IMR-90 (cell line): Measurements from ENCODE around the gene USP16. TPM values are rescaled to one million over a fixed set of nuclear protein-coding genes. Genes with fewer than 3 reads are reported as not detected.

Experiments
- ATAC-seq: fragments of 200-7000 bp; cut with Tn5 transposase; 2 replicates; pipeline ENCODE4 v1.9.1; 2020; ENCODE audit warnings: low read depth, mild to moderate bottlenecking, moderate library complexity
- BruUV-seq: library from RNA; stranded (reverse); fragments of 400-500 nt; replicated peaks from 2 replicates; lab custom pipeline; 2021; lab: Mats Ljungman, UMichigan
- CTCF ChIA-PET: fragments of 300-600 bp; formaldehyde crosslinking; extraction: SDS; loops from one replicate; lab custom pipeline; 2021; ENCODE audit warnings: antibody characterized with exemption; lab: Yijun Ruan, JAX
- POLR2A ChIA-PET: fragments of 300-600 bp; sonication (Branson Sonifier 250); formaldehyde crosslinking; loops from one replicate; lab custom pipeline; 2022; ENCODE audit warnings: antibody characterized with exemption; ENCODE audit not compliant: unreplicated experiment; lab: Charles Lee
- DNase-seq: peaks from one replicate; pipeline ENCODE4 v3.0.0; 2013
- H2AFZ ChIP-seq: replicated peaks from 2 replicates; pipeline ENCODE3; 2013; ENCODE audit warnings: low read length, mild to moderate bottlenecking; ENCODE audit not compliant: poor library complexity
- H2AK5ac ChIP-seq: 2 replicates; pipeline ENCODE4 v1.6.1; 2013; ENCODE audit warnings: low read depth, low read length, inconsistent platforms
- H2AK9ac ChIP-seq: replicated peaks from 2 replicates; pipeline ENCODE3; 2013; ENCODE audit warnings: mild to moderate bottlenecking, low read depth, low read length, moderate library complexity; ENCODE audit not compliant: poor library complexity
- H2BK120ac ChIP-seq: 2 replicates; pipeline ENCODE4 v1.6.1; 2013; ENCODE audit warnings: low read depth, low read length, inconsistent platforms
- H2BK15ac ChIP-seq: 3 replicates; pipeline ENCODE4 v1.6.1; 2013; ENCODE audit warnings: low read depth, low read length, inconsistent platforms
- H2BK20ac ChIP-seq: 2 replicates; pipeline ENCODE4 v1.6.1; 2013; ENCODE audit warnings: low read depth, mild to moderate bottlenecking, inconsistent platforms, low read length, moderate library complexity
- H2BK5ac ChIP-seq: 2 replicates; pipeline ENCODE4 v1.6.1; 2013; ENCODE audit warnings: mild to moderate bottlenecking, low read depth, low read length, inconsistent platforms; ENCODE audit not compliant: poor library complexity, severe bottlenecking
- H3K14ac ChIP-seq: replicated peaks from 2 replicates; pipeline ENCODE4 v1.6.1; 2013; ENCODE audit warnings: low read depth, low read length, inconsistent platforms
- H3K18ac ChIP-seq: 2 replicates; pipeline ENCODE4 v1.6.1; 2013; ENCODE audit warnings: low read depth, low read length, control low read depth
- H3K23ac ChIP-seq: 2 replicates; pipeline ENCODE4 v1.6.1; 2013; ENCODE audit warnings: low read depth, low read length, inconsistent platforms
- H3K27ac ChIP-seq: 2 replicates; pipeline ENCODE4 v1.5.1; 2013; ENCODE audit warnings: mild to moderate bottlenecking, control low read depth, low read length; ENCODE audit not compliant: insufficient read depth
- H3K27me3 ChIP-seq: 2 replicates; pipeline ENCODE4 v1.6.1; 2013; ENCODE audit warnings: low read length; ENCODE audit not compliant: control insufficient read depth, insufficient read depth
- H3K36me3 ChIP-seq: 2 replicates; pipeline ENCODE4 v1.6.1; 2013; ENCODE audit warnings: low read length, mixed read lengths; ENCODE audit not compliant: control insufficient read depth, insufficient read depth
- H3K4ac ChIP-seq: 2 replicates; pipeline ENCODE4 v1.6.1; 2013; ENCODE audit warnings: low read depth, low read length, inconsistent platforms
- H3K4me1 ChIP-seq: 2 replicates; pipeline ENCODE4 v1.6.1; 2013; ENCODE audit warnings: low read length, mixed read lengths; ENCODE audit not compliant: control insufficient read depth, insufficient read depth
- H3K4me2 ChIP-seq: 2 replicates; pipeline ENCODE4 v1.6.1; 2013; ENCODE audit warnings: low read depth, mild to moderate bottlenecking, control low read depth, low read length, moderate library complexity
- H3K4me3 ChIP-seq: 2 replicates; pipeline ENCODE4 v1.5.1; 2013; ENCODE audit warnings: low read depth, mild to moderate bottlenecking, control low read depth, low read length, moderate library complexity; ENCODE audit not compliant: insufficient read depth
- H3K56ac ChIP-seq: 2 replicates; pipeline ENCODE4 v1.6.1; 2013; ENCODE audit warnings: low read length, inconsistent platforms; ENCODE audit not compliant: insufficient read depth; ENCODE audit errors: extremely low read depth
- H3K79me1 ChIP-seq, 2 experiments: 2 replicates each; pipeline ENCODE4 v1.6.1; 2013; ENCODE audit warnings: low read length in 2 of 2, inconsistent platforms in 1 of 2, low read depth in 1 of 2
- H3K9ac ChIP-seq: 2 replicates; pipeline ENCODE4 v1.6.1; 2013; ENCODE audit warnings: low read depth, low read length, control low read depth
- H3K9me1 ChIP-seq: 2 replicates; pipeline ENCODE4 v1.6.1; 2013; ENCODE audit warnings: low read length, inconsistent platforms; ENCODE audit not compliant: insufficient read depth
- H3K9me3 ChIP-seq: 2 replicates; pipeline ENCODE4 v1.6.1; 2013; ENCODE audit warnings: low read length; ENCODE audit not compliant: control insufficient read depth, insufficient read depth
- H4K20me1 ChIP-seq: 2 replicates; pipeline ENCODE4 v1.6.1; 2013; ENCODE audit warnings: low read length, inconsistent platforms; ENCODE audit not compliant: insufficient read depth
- H4K5ac ChIP-seq: 2 replicates; pipeline ENCODE4 v1.6.1; 2013; ENCODE audit warnings: mild to moderate bottlenecking, low read depth, low read length, control low read depth
- H4K8ac ChIP-seq, 2 experiments: 2 replicates each; pipeline ENCODE4 v1.6.1; 2013; ENCODE audit warnings: low read depth in 2 of 2, low read length in 2 of 2, control low read depth in 1 of 2, inconsistent platforms in 1 of 2
- H4K91ac ChIP-seq: 2 replicates; pipeline ENCODE4 v1.6.1; 2013; ENCODE audit warnings: low read depth, low read length, inconsistent platforms; ENCODE audit not compliant: insufficient read depth
- CEBPB ChIP-seq: IDR thresholded peaks from 2 replicates; pipeline ENCODE4 v1.6.1; 2012; ENCODE audit warnings: low read depth, low read length, improper control_type of control experiment
- FOS ChIP-seq: fragments of 150-350 bp; IDR thresholded peaks from 2 replicates; pipeline ENCODE4 v1.6.1; 2016; ENCODE audit warnings: low read depth, low read length
- WGBS, 2 experiments: methylation state at CpG; one replicate each; pipeline versions ENCODE4 v1.1.5 to v1.1.7; 2013; ENCODE audit warnings: missing lambda C conversion rate in 2 of 2; ENCODE audit not compliant: insufficient read length in 1 of 2; ENCODE audit errors: extremely low coverage in 2 of 2; 5-methylcytosine and 5-hydroxymethylcytosine counted together
- dilution Hi-C: fragments of 300-500 bp; cut with HindIII; formaldehyde crosslinking; loops from one replicate; pipeline ENCODE4 v1.14.3; 2018; ENCODE audit warnings: low sequenced_read_pairs; ENCODE audit not compliant: unreplicated experiment
- in situ Hi-C: fragments of 300-500 bp; cut with MboI; formaldehyde crosslinking; loops from 3 replicates; pipeline ENCODE4 v1.14.3; 2019; ENCODE audit warnings: low sequenced_read_pairs, inconsistent platforms, mixed read lengths
- intact Hi-C: fragments of 100-400 bp; cut with micrococcal nuclease; formaldehyde crosslinking; loops from 2 replicates; pipeline ENCODE4 v1.10.0; 2022
- polyA plus RNA-seq, 3 experiments: library from polyadenylated mRNA; depleted of rRNA; stranded (reverse); fragments of >200 nt; gene quantifications; 2 replicates each; pipeline ENCODE4 v1.2.3, GENCODE V29; 2012; ENCODE audit warnings: low replicate concordance in 1 of 3
- total RNA-seq: library from RNA; depleted of rRNA; stranded (reverse); fragments of >200 nt; gene quantifications from 2 replicates; pipeline ENCODE4 v1.2.3, GENCODE V29; 2012; rRNA removed

Gene USP16
- total and polyA plus RNA-seq, 2 of the 4 experiments (the other 2 are of a cell fraction), result 15.5 to 28.7 TPM

DNA sequence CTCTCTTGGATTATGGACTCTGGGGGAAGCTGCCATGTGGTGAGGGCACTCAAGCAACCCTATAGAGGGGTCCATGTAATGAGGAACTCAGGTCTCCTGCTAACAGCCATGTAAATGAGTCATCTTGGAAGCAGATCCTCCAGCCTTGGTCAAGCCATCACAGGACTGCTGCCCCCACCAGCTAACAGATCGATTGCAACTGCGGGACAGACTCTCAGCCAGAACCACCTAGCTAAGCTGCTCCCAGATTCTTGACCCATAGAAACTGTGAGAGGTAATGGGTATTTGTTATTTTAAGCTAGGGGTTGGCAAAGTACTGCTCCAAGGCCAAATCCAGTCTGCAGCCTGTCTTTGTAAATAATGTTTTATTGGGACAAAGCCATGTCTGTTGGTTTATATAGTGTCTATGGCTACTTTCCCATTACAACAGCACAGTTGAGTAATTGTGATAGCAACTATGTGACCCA lies 78.4 kb downstream of the USP16 start:
- Histone ChIP-seq H3K14ac (no peak overlapping the region), H2BK5ac (no peak overlapping the region), H3K4ac (no peak overlapping the region), H3K27ac (no peak overlapping the region), H3K79me1 (0 out of 4 replicates have a peak, but pooled peaks cover 0 to 5% of the 10 kb centered on the region in 2 experiments), H3K56ac (no peak overlapping the region), H4K8ac (peak overlapping the region in 1 of 2 experiments; percentile 13; a peak in 1 of 4 replicates), H3K4me3 (no peak overlapping the region), H3K18ac (no peak overlapping the region), H4K91ac (no peak overlapping the region), H3K36me3 (no peaks in the 10 kb centered on the region), H4K5ac (no peak overlapping the region), H3K9me1 (peaks cover 9% of the 10 kb centered on the region), H3K4me1 (peaks cover 13% of the 10 kb centered on the region; the same call in 1 of the 2 replicates), H2AK5ac (no peak overlapping the region), H2BK120ac (peak overlapping the region; percentile 0; the same call in 1 of the 2 replicates), H3K23ac (no peak overlapping the region), H3K9ac (no peak overlapping the region), H2AFZ (peak overlapping the region; percentile 18), H2BK20ac (peak overlapping the region; percentile 18; the same call in 1 of the 2 replicates), H2AK9ac (no peak overlapping the region), H3K4me2 (no peak overlapping the region), H4K20me1 (no peaks in the 10 kb centered on the region), H3K9me3 (no peaks in the 10 kb centered on the region), H3K27me3 (no peaks in the 10 kb centered on the region), H2BK15ac (peak overlapping the region; percentile 15; the same call in 1 of the 3 replicates)
- intact Hi-C loops (no loop called here), in situ Hi-C loops (no loop called here), dilution Hi-C loops (no loop called here)
- DNase-seq (peak; percentile 61), ATAC-seq (peak; percentile 50)
- TF ChIP-seq FOS (peak; percentile 23; the same call in 1 of the 2 replicates), CEBPB (no peak)
- CTCF ChIA-PET, result interaction anchor here (1.0 to 1.2 kb wide), 2 partner anchors 12 to 61 kb away, joined by 3 read pairs; no protein-coding TSS in a partner anchor
- no CpG with 5 or more reads among the region's 2 CpGs for WGBS, 2 experiments
- BruUV-seq, result no TSS peak
- POLR2A ChIA-PET, result no interaction called here

Other genes starting within 250 kb of the USP16 start
- 35.5 and 45.0 TPM in 2 replicates for gene LTN1, start 31.8 kb upstream of the USP16 start, total RNA-seq
- gene LTN1, start 31.8 kb upstream of the USP16 start, polyA plus RNA-seq (2012; rRNA removed), result 4.2 and 6.7 TPM in 2 replicates
- 21.5 and 28.1 TPM in 2 replicates for gene RWDD2B, start 5.3 kb upstream of the USP16 start, total RNA-seq
- 15.1 and 19.6 TPM in 2 replicates for gene RWDD2B, start 5.3 kb upstream of the USP16 start, polyA plus RNA-seq (2012; rRNA removed)
- 192 and 286 TPM in 2 replicates for gene CCT8, start 49.0 kb downstream of the USP16 start, total RNA-seq
- gene CCT8, start 49.0 kb downstream of the USP16 start, polyA plus RNA-seq (2012; rRNA removed), result 147 and 172 TPM in 2 replicates
- 21.0 and 25.3 TPM in 2 replicates for gene MAP3K7CL, start 106.0 kb downstream of the USP16 start, total RNA-seq
- 21.8 and 22.3 TPM in 2 replicates for gene MAP3K7CL, start 106.0 kb downstream of the USP16 start, polyA plus RNA-seq (2012; rRNA removed)